Articular chondrocyte of knee joint (primary cell): ENCODE data around the gene ZNF837. TPM values are rescaled to one million over a fixed set of nuclear protein-coding genes. Genes with fewer than 3 reads are reported as not detected.

Experiments
- small RNA-seq: library from RNA; depleted of rRNA; stranded (forward); fragments of <200 nt; gene quantifications from one replicate; pipeline ENCODE3, GENCODE V24; 2012
- total RNA-seq: library from RNA; depleted of rRNA; stranded (reverse); fragments of >200 nt; gene quantifications from 2 replicates; pipeline ENCODE4 v1.2.3, GENCODE V29; 2012

The ZNF837 gene
- 2.2 and 2.7 TPM in 2 replicates for total RNA-seq

DNA sequence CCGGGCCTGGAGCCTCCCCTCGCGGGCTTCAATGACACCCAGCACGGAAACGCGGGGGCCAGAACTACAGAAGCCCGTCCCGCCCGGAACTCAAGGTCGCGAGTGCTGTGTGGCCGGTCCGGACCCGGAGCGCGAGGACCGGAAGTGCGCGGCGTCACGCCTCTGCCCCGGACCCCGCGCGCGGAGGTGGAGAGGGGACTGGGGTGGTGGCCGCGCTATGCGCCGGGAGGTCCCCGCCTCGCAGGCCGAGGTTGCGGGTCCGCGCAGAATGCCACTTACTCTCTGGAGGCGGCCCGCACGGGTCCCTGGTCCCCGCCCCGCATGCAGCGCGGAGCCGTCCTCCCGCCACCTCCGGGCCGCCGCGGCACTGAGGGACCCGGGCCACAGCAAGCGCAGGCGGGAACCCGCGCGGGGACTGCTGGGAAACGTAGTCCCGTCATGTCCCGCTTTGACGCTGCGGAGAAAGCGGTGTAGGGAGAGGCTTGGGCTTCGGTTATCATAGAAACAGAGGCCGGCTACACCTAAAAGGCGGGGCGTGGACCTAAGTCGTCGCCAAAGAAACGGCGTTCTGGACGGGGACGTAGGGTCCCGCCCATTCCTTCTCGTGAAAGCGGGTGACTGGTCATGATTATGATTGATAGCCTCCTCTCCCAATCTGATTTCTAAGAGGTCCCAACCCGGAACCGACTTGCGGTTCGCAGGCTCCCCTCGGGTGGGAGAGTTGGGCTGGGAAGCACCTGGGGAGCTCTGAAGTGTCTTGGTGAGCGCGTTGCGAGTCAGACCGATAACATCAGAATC, at the start of gene ZNF837:
ZNF837 (minus strand) TSS at position 369 of the 798 bp plus-strand sequence. CDS start 11,698 bp downstream, outside the sequence.

DNA sequence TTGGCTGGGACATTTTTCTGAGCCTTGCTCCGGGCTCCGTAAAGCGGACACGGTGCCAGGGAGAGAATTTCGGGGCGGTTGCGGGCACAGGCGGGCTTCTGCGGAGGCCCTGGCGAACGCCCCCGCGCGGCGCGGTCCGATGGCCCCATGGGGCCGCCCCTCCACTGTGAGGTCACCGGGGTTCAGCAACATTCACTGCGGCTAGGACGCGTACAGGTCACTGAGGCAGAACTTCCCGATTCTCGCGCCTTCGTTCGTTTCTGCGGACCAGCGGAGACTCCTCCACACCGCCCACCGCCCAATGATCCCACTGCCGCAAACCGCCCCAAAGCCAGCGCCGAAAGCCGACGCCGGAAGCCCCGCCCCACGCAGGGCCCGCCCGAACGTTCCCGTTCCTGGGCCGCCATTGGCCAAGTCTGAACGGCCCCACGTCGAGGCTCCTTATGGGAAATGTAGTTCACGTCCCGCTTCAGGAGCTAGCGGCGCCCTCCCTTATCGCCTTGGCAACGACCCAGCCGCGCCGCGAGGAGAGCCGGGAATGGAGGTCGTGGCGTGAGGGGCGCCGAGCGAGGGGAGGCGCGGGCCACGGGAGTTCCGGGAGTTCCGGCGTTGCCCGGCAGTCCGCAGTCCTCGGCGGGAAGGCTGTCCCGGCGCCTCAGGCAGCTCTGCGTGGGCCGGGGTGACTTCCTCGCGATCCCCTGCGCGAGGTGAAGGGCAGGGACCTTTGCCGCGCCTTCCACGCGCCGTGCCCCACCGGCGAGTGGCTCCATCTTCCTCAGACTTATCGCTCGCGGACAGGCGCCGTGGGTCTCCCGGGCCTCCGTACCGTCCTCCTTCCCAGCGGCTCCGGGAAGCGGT, 27.6 kb upstream of the ZNF837 start, which contains the start of gene ZNF584:
ZNF584 (plus strand) TSS at position 498 of the 858 bp plus-strand sequence. CDS start 499 bp downstream, outside the sequence.

DNA sequence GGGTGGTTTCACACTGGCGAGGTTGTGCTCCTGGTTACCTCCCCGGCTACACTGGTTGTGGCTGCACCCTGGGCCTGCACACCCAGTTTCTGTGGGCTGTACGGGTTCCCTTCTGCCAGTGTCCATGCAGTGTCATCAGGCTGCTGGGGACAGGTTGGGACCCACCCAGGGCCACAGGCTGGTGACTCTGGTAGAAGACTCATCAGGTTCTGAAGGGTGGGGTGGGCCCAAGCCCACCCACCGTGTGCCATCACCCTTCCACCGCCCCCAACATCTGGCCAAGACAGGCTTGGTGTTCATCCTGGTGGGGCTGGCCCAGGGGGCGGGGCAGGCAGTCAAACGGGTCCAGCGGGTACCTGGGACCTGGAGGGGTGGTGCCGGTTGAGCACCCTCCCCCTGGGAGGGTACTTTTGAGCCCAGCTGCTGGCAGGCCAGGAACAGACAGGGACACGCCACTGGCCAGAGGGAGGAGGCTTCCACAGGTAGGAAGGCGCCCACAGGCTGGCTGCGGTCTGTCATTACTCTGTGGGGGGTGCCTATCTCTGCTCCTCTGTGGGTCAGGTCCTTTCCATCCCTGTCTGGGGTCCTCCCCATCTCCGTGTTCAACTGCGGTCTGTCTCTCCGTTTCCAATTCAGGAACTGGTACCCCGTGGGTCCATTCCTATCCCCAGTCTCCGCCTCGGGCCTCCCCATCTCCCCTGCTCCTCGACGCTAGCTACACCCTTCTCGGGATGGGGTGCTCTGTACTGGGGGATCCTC, 14.6 kb upstream of the ZNF837 start, which contains the start of gene RNF225:
RNF225 (plus strand) TSS at position 437 of the 759 bp plus-strand sequence. CDS start 434 bp downstream, outside the sequence.

DNA sequence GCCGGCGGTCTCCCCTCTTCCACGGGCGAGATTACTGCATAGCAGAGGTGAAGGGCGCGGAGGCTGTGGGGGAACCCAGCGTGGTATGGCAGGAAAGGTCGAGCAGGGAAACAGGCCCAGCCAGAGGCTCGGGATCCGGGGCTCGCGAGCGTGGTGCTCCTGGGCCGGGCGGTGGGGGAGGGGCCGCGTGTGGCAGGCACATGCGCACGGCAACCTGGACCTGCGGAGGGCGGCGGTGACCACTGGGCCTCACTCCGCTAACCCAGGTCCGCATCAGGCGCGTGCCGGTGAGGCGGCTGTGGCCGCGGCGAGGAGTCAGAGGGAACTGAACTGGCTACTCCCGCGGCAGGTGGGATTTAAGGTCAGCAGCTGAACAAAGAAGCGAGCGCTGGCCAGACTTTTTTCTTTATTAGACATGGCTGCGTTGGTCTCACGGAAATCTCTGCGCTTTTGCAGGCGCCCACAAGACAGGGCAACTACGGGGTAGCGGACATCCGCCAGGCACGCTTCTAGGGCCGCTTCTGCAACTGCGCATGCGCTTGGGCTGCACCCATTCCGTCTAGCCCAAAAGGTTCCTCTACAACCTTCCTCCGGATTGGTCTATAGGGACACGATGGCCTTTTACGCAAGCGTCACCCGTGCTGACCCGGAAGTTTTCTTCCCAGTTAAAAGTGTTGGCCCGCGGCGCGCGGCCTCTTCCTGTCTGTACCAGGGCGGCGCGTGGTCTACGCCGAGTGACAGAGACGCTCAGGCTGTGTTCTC, 5.9 kb upstream of the ZNF837 start, which contains the start of gene RPS5:
RPS5 (plus strand) TSS at position 694 of the 762 bp plus-strand sequence. CDS start 869 bp downstream, outside the sequence.

DNA sequence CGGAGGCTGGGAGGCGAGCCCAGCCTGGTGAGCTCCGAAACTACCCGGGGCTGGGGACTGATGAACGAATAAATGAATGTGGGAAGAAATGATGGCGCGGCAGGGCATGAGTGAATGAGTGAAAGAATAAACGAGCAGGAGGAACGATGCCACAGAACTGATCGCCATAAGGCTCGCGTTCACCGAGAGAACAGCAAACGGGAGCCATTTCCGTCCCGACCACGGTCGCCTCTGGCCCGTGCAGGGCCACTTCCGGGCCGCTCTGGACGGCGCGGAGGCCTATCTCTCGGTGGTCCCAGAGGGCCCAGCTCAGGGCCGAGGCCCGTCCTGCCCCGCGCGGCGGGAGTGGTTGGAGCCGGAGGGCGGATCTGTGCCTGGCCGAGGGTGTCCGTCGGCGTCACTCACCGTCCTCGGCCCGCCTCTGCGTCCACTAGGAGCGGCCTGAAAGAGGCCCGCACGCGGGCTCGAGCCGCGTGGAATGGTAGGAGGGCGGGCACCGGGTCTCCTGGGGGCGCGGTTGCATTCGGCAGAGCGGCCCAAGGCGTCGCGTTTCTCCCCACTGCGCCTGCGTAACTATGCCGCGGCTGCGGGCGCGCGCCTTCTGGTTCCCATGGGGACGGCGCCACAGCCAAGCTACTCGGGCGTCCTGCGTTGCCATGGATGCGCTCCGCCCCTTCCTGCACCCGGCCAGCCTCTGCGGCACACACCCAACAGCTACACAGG, 18.4 kb downstream of the ZNF837 start, which contains the start of gene ZNF497:
ZNF497 (minus strand) TSS at position 480 of the 723 bp plus-strand sequence. CDS start 5,116 bp downstream, outside the sequence.

DNA sequence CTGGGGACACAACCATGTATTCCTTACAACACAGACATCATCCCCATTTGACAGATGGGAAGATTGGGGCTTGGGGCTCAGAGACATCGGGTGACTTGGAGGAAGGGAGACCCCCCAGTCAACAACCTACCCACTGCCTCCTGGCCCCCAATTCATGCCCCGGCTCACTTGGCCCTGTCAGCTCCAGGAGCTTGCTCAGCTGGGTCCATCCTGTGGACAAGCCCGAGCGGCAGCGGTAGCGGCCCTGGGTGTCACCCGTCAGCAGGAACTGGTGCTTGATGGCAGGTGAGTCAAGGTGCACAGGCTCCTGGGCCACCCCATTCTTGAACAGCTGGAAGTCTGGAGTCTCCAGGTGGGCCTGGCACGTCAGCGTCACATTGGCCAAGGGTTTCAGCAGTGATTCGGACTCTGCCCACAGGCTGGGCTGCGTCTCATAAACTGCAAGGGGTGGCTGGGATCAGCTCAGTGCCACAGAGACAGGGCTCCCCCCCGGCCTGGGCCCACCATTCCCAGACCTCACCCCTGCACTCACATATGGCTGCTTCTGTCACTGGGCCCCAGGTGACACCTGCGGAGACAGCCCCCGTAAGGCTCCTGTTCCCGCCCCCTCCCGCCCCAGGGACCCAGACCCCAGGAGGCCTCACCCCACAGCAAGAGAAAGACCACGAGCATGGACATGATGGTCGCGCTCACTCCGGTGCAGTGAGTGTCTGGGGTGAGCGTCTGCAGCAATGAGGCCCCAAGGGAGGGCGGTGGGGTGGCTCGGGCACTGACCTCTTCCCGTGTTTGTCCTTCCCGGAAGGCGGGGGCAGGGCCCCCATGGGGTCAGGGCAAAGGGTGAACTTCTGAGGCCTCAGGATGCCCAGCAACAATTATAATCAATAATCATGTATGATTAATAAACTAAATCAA, 27.8 kb downstream of the ZNF837 start, which contains the start of gene A1BG:
A1BG (minus strand) TSS at position 733 of the 912 bp plus-strand sequence; CDS start at position 678, 55 bp downstream.

DNA sequence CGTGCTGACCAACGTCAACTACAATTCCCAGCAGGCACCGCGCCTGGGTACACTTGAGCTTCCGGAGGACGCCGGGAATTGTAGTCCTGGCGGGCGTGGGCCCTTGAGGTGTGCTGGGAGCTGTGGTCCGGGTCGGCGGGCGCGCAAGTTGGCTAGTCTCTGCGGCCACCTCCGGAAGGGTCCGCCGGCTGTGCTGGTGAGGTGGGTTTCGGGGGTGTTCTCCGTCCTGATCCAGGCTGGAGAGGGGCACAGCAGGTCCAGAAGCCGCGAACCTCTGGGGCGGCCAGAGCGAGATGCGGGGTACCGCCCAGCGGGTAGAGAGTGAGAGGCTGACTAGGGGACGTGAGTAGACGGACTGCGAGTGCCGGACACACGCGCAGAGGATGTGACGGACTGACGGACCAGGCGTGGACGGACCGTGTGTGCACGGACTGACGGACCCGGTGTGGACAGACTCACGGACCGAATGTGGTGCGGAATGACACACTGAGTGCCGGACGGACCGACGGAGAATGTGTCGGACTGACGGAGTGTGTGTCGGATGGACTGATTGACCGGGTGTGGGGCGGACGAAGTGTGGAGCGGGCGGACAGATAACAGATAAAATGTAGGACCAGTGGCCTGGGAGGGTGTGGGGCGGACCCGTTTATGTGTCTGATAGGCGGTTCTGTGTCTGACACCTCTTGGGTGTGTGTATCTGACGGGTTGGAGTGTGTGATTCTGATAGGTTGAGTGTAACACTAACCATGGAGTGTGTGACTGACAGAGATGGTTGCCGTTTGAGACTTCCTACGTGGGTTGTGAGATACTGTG, 53.7 kb downstream of the ZNF837 start, which contains the start of gene ZSCAN22:
ZSCAN22 (plus strand) TSS at position 81 of the 813 bp plus-strand sequence. CDS start 7,809 bp downstream, outside the sequence.

Small RNA genes within 50 kb of the gene (small RNA-seq; reads per million reads assigned to genes)
- gene MIR4754 (not detected), gene MIR6806 (not detected), gene RNA5SP473 (0.11 reads per million)

Other genes starting within 250 kb of the ZNF837 start
- gene ZNF329, start 230.2 kb downstream of the ZNF837 start, total RNA-seq, result 11.4 and 16.0 TPM in 2 replicates
- gene ZNF274, start 198.0 kb downstream of the ZNF837 start, total RNA-seq, result 9.5 and 14.5 TPM in 2 replicates
- gene ZNF544, start 152.1 kb downstream of the ZNF837 start, total RNA-seq, result 25.7 and 41.0 TPM in 2 replicates
- gene ZNF8, start 102.1 kb downstream of the ZNF837 start, total RNA-seq, result 6.0 and 6.5 TPM in 2 replicates
- gene ERVK3-1, start 75.7 kb downstream of the ZNF837 start, total RNA-seq, result 25.9 and 36.6 TPM in 2 replicates
- gene ZSCAN22, start 54.0 kb downstream of the ZNF837 start, total RNA-seq, result 2.5 and 3.2 TPM in 2 replicates
- 0.65 and 1.5 TPM in 2 replicates for gene A1BG, start 27.5 kb downstream of the ZNF837 start, total RNA-seq
- 0.78 and 1.5 TPM in 2 replicates for gene ZNF497, start 18.3 kb downstream of the ZNF837 start, total RNA-seq
- 995 and 1,127 TPM in 2 replicates for gene RPS5, start 6.2 kb upstream of the ZNF837 start, total RNA-seq
- 0.13 TPM in 1 of 2 replicates, not detected in the other for gene RNF225, start 14.6 kb upstream of the ZNF837 start, total RNA-seq
- gene ZNF584, start 27.6 kb upstream of the ZNF837 start, total RNA-seq, result 13.2 TPM in 2 replicates
- gene ZNF132, start 59.1 kb upstream of the ZNF837 start, total RNA-seq, result 8.0 and 8.8 TPM in 2 replicates
- 7.2 and 8.4 TPM in 2 replicates for gene ZNF324B, start 70.6 kb upstream of the ZNF837 start, total RNA-seq
- gene ZNF324, start 86.0 kb upstream of the ZNF837 start, total RNA-seq, result 12.9 and 13.1 TPM in 2 replicates
- gene ZNF446, start 95.3 kb upstream of the ZNF837 start, total RNA-seq, result 9.1 TPM in 2 replicates
- gene SLC27A5, start 131.0 kb upstream of the ZNF837 start, total RNA-seq, result 3.5 and 4.8 TPM in 2 replicates
- 5.5 and 5.9 TPM in 2 replicates for gene ZBTB45, start 138.8 kb upstream of the ZNF837 start, total RNA-seq
- gene TRIM28, start 163.0 kb upstream of the ZNF837 start, total RNA-seq, result 155 and 186 TPM in 2 replicates
- gene CHMP2A, start 174.1 kb upstream of the ZNF837 start, total RNA-seq, result 104 TPM in 2 replicates
- gene UBE2M, start 177.6 kb upstream of the ZNF837 start, total RNA-seq, result 37.7 and 46.0 TPM in 2 replicates
- 14.7 and 15.5 TPM in 2 replicates for gene MZF1, start 192.3 kb upstream of the ZNF837 start, total RNA-seq